Measurements from ENCODE around the gene TBK1.

Gene TBK1

GRCh38 chr12:64412459-64412858 is 39.5 kb upstream of the TBK1 start:
- TF ChIP-seq CTCF (conservative IDR thresholded peaks at IDR 0.05; ENCODE audit: low read length) = no peak
- H3K4me3 ChIP-seq (ENCODE audit: low read length) = no peak overlapping the region
- no peak for DNase-seq (ENCODE audit: low read depth)

- DNase-seq (ENCODE audit: low read depth) = no peak
- no peak for TF ChIP-seq CTCF (conservative IDR thresholded peaks at IDR 0.05; ENCODE audit: low read length)
- H3K4me3 ChIP-seq (ENCODE audit: low read length) = no peak overlapping the region
These were observed 38.0 kb upstream of the TBK1 start for GRCh38 chr12:64413884-64414283.

GRCh38 chr12:64418209-64418608 is 33.7 kb upstream of the TBK1 start:
- TF ChIP-seq CTCF (conservative IDR thresholded peaks at IDR 0.05; ENCODE audit: low read length) = no peak
- DNase-seq (ENCODE audit: low read depth) = no peak
- no peak overlapping the region for H3K4me3 ChIP-seq (ENCODE audit: low read length)

- TF ChIP-seq CTCF (conservative IDR thresholded peaks at IDR 0.05; ENCODE audit: low read length) = no peak
- H3K4me3 ChIP-seq (ENCODE audit: low read length) = no peak overlapping the region
- DNase-seq (ENCODE audit: low read depth) = no peak
These were observed 32.2 kb upstream of the TBK1 start for GRCh38 chr12:64419696-64420095.

GRCh38 chr12:64427988-64428387 is 23.9 kb upstream of the TBK1 start:
- no peak for DNase-seq (ENCODE audit: low read depth)
- no peak overlapping the region for H3K4me3 ChIP-seq (ENCODE audit: low read length)
- TF ChIP-seq CTCF (conservative IDR thresholded peaks at IDR 0.05; ENCODE audit: low read length) = no peak

GRCh38 chr12:64428956-64429355 is 23.0 kb upstream of the TBK1 start:
- TF ChIP-seq CTCF (conservative IDR thresholded peaks at IDR 0.05; ENCODE audit: low read length) = no peak
- no peak for DNase-seq (ENCODE audit: low read depth)
- no peak overlapping the region for H3K4me3 ChIP-seq (ENCODE audit: low read length)

GRCh38 chr12:64430886-64431285 is 21.0 kb upstream of the TBK1 start:
- no peak for TF ChIP-seq CTCF (conservative IDR thresholded peaks at IDR 0.05; ENCODE audit: low read length)

More at GRCh38 chr12:64430886-64431285, 21.0 kb upstream of the TBK1 start:
- no peak for DNase-seq (ENCODE audit: low read depth)
- H3K4me3 ChIP-seq (ENCODE audit: low read length) = no peak overlapping the region
